GM19025 (cell line): ENCODE measurements around the gene PRAC2.
"Not testable (repeated sequence)": the region's sequence is repeated elsewhere in the genome, so short reads cannot be mapped to it uniquely, and the experiment has no call there.

Source experiments
- ATAC-seq: cut with Tn5 transposase; IDR thresholded peaks from one replicate; pipeline ENCODE4 v1.9.1; 2021; ENCODE audit warnings: mild to moderate bottlenecking, low read depth, moderate library complexity; ENCODE audit not compliant: unreplicated experiment

The PRAC2 gene

GRCh38 chr17:48722915-48723422, at the start of gene PRAC2:
Gene PRAC2, plus strand, starts transcription at chr17:48723185. Its CDS starts 1,226 bp downstream, at chr17:48724411.
- ATAC-seq, result no peak

DNA sequence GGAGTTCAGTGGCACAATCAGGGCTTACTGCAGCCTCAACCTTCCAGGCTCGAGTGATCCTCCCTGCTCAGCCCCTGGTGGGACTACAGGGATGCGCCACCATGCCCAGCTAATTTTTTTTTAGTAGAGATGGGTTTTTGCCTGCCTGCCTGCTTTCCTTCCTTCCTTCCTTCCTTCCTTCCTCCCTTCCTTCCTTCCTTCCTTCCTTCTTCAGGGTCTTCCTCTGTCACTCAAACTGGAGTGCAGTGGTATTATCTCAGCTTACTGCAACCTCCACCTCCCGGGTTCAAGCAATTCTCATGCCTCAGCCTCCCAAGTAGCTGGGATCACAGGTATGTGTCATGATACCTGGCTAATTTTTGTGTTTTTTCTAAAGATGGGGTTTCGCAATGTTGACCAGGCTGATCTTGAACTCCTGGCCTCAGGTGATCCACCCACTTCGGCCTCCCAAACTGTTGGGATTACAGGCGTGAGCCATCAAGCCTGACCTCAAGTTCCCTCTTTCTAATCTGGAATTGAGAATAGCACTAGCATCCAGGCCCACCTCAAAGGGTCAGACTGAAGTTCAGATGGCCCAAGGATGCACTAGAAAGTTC, 45.9 kb upstream of the PRAC2 start:
- ATAC-seq, result no peak

- no peak for ATAC-seq
These were observed 44.6 kb upstream of the PRAC2 start for GRCh38 chr17:48678141-48678971.

- ATAC-seq, result no peak
These were observed 43.4 kb upstream of the PRAC2 start for GRCh38 chr17:48679385-48680096.

DNA sequence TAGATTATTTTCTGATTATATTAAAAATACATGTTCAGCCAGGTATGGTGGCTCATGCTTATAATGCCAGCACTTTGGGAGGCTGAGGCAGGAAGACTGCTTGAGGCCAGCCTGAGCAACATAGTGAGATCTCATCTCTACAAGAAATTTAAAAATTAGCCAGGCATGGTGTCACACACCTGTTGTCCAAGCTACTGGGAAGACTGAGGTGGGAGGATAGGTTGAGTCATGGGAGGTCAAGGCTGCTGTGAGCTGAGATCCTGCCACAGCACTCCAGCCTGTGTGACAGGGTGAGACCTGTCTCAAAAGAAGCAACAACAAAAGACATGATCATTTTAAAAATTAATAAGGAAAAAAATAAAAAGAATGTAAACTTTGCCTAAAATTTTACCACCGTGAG, 41.4 kb upstream of the PRAC2 start:
- ATAC-seq, result no peak

DNA sequence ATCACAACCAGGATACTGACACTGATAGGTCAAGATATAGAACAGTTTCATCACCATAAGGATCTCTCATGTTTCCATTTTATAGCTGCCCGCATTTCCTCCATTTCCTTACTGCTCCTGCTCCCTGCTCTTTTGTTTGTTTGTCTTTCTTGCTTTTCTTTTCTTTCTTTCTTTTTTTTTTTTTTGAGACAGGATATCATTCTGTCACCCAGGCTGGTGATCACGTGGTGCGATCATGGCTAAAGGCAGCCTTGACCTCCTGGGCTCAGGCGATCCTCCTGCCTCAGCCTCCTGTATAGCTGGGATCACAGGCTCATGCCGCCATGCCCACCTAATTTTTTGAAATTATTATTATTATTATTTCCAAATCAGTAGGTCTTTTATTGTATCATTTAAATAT, 32.3 kb upstream of the PRAC2 start:
- no peak for ATAC-seq

DNA sequence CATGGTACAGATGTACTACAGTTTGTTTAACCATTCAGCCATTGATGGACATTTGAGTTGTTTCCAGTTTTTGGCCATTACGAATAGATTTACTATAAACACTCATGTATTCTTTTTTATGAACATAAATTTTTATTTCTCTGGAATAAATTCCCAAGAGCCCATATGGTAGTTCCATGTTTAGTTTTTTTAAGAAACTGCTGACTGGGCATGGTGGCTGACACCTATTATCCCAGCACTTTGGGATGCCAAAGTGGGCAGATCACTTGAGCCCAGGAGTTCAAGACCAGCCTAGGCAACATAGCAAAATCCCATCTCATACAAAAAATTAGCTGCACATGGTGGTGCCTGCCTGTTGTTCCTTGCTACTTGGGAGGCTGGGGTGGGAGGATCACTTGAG, 30.9 kb upstream of the PRAC2 start:
- ATAC-seq, result no peak

DNA sequence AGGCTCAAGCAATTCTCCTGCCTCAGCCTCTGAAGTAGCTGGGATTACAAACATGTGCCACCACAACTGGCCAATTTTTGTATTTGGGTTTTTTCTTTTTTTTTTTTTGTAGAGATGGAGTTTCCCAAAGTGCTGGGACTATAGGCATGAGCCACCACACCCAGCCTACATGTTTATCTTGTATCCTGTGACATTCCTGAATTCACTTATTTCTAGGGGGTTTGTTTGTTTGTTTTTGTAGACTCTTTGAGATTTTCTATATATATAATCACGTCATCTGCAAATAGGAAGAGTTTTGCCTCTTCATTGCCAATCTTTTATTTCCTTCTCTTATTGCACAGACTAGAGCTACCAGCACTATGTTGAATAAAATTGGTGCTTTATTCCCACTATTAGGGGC, 29.8 kb upstream of the PRAC2 start:
- no peak for ATAC-seq

DNA sequence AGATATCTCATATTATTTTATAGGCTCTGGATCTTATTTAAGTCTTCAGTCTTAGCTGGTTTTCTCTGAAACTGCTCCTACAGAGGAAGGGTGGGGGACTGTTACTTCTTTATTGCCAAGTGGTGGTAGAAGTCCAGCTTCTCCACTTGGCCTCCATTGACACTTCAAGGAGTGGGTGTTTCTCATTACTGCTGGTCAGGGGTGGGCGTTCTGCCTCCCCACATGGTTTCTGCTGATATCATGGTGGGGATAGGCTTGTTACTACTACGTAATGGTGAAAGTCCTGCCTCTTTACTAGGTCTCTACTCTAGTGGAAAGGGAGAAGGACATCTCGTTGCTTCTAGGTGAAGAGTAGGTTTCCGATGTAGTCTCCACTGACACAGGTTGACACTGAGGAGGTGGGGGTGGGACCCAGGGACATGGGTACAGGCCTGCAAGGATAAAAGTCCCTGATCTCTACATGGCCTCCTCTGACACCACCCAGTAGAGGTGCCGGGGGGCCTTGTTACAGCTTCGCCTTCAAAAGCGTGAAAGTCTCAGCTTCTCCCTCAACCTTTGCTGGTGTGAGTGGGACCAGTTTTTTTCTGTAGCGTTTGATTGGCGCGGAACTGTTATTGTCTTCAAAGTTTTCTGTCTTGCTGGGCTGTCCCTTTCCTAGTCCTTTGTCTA, 21.0 kb upstream of the PRAC2 start:
- ATAC-seq, result no peak

- ATAC-seq, result no peak
These were observed 18.4 kb upstream of the PRAC2 start for GRCh38 chr17:48704361-48705248.

DNA sequence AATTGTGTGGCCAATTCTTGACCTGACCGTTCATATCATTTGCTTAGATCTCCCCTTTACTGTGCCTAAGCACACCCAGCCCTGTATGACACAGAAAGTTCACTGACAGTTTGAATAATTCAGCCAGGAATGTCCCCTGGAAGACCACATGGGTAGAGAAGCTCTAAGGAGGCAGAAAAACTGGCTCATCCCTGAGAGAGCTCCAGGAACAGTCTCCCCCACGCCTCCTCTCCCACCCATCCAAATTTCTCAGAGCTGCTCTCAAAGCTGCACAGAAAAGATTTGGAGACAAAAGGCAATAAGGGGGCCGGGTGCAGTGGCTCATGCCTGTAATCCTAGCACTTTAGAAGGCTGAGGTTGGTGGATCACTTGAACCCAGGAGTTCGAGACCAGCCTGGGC, 11.9 kb upstream of the PRAC2 start:
- ATAC-seq, result no peak

GRCh38 chr17:48715496-48716399, 7.2 kb upstream of the PRAC2 start:
- ATAC-seq, result no peak

GRCh38 chr17:48716549-48716948, 6.4 kb upstream of the PRAC2 start:
- ATAC-seq, result not testable (repeated sequence)

- ATAC-seq, result no peak
These were observed 5.4 kb upstream of the PRAC2 start for GRCh38 chr17:48717367-48718226.

DNA sequence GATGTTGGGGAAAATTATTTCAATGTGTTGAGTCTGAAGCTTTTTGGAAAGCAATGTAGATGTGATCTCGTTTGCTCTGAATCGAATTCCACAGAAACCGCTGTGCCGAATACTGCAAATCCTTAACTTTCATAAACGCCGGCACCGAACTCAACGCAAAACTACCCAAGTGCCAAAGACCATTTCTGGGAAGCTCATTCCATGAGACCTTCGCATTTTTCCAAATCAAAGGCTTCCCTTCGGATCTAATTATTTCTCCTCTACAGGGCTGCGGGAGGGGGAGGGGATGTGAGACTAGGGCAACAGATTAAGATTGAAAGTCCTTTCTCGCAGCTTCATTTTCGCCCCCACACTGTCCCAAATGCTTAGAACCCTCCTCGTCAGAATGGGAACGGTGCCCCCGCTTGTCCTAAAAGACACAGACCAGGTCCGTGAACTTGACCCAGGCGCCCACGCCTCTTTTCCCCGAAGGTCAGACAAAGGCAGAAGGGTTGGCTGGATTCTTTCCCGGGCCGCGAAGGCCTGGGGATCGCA, 4.7 kb upstream of the PRAC2 start:
- no peak for ATAC-seq

GRCh38 chr17:48718761-48719641, 4.0 kb upstream of the PRAC2 start:
- ATAC-seq, result no peak
